ENCODE data around the gene GAB1.
A peak's percentile ranks its signal among the peaks of the same experiment; 100 is the strongest.

The GAB1 gene

DNA sequence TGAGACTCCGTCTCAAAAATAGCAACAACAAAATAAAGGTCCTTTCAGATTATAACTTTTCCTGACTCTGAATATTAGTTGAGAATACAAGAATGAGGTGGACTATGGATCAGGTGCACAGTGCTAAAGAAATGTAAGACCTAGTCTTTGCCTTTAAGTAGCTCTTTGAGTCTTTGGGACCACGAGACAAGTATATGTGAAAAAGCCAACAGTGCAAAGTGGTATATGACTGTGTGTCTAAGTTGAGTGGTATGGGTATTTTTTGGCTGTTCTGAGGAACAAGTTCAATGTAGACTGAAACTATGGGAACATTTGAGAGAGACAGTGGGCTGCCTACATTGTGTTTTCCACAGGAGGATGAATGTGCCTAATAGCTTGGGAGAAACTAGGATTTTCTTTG, 2.8 kb downstream of the GAB1 start:
- Mint-ChIP-seq H3K4me3 (no peak overlapping the region), H3K9me3 (peaks cover 4% of the 10 kb centered on the region), H3K27ac (no peak overlapping the region), H3K36me3 (ENCODE audit: low read depth) (peaks cover 10% of the 10 kb centered on the region), H3K4me1 (peaks cover 41% of the 10 kb centered on the region), H3K27me3 (ENCODE audit: low read depth, poor library complexity) (peaks cover 4% of the 10 kb centered on the region)
- TF ChIP-seq, protein P1, sequence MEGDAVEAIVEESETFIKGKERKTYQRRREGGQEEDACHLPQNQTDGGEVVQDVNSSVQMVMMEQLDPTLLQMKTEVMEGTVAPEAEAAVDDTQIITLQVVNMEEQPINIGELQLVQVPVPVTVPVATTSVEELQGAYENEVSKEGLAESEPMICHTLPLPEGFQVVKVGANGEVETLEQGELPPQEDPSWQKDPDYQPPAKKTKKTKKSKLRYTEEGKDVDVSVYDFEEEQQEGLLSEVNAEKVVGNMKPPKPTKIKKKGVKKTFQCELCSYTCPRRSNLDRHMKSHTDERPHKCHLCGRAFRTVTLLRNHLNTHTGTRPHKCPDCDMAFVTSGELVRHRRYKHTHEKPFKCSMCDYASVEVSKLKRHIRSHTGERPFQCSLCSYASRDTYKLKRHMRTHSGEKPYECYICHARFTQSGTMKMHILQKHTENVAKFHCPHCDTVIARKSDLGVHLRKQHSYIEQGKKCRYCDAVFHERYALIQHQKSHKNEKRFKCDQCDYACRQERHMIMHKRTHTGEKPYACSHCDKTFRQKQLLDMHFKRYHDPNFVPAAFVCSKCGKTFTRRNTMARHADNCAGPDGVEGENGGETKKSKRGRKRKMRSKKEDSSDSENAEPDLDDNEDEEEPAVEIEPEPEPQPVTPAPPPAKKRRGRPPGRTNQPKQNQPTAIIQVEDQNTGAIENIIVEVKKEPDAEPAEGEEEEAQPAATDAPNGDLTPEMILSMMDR (IDR thresholded peaks at IDR 0.05), result no peak
- no peak for DNase-seq

DNA sequence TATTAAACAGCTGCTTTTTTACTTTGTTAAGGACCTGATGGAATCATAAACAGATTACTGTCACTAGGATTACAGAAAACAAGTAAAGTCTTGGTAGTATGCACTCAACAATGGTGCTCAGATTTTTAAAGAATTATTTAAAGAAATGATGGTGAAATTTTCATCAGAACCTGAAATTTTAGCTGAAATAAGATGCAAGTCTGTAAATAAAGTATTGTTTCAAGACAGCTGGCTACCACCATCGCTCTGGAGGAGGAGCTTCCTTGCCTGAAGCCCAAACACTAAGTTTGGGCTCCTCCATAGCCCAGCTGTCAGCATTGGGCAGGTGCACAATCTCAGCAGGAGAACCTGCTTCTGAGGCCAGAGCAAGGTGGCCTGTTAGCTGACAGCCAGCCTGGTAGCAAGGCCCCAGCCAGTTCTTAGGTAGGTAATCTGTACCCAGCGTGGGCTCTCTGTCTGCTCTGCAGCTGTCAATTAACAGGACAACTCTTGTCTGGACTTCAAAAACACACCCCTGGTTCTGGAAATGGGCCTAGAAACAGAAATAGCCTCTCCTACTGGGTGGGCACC, 4.6 kb downstream of the GAB1 start:
- Mint-ChIP-seq H3K36me3 (ENCODE audit: low read depth) (peaks cover 10% of the 10 kb centered on the region), H3K27ac (no peak overlapping the region), H3K27me3 (ENCODE audit: low read depth, poor library complexity) (peaks cover 4% of the 10 kb centered on the region), H3K9me3 (no peaks in the 10 kb centered on the region), H3K4me3 (no peak overlapping the region), H3K4me1 (peaks cover 35% of the 10 kb centered on the region)
- TF ChIP-seq, protein P1 (IDR thresholded peaks at IDR 0.05), result no peak
- DNase-seq, result no peak

DNA sequence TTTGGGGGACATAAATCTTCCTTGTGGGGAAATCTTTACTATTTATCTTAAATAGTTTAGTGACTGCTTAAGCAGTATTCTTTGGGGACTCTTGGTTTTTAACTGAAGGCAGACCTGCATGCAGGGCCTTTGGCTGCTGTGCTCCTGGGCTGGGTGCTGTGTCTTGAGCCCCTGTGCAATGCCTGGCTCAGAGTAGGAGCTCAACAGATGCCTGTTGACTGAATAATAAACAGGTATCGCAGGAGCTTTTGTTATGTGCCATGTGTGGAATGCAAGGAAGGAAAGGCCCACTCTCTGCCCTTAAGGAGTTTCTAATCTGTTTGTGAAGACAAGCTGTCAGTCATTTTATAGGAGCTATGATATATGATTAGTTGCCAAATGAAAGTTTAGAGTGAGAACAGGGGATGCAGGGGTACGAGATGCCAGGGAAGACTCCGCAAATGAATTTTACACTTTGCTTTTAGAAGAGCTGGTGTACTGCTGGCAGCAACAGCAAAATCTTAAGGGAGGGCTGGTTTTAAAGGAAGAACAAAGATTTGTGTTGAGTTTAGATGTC, 6.7 kb downstream of the GAB1 start:
- no peak for DNase-seq
- peaks cover 3% of the 10 kb centered on the region for H3K27me3 Mint-ChIP-seq (ENCODE audit: low read depth, poor library complexity)
- TF ChIP-seq, protein P1 (IDR thresholded peaks at IDR 0.05), result no peak
- peak overlapping the region; percentile 39 for H3K27ac Mint-ChIP-seq
- H3K4me3 Mint-ChIP-seq, result no peak overlapping the region
- no peaks in the 10 kb centered on the region for H3K9me3 Mint-ChIP-seq
- peaks cover 25% of the 10 kb centered on the region for H3K4me1 Mint-ChIP-seq
- peaks cover 15% of the 10 kb centered on the region for H3K36me3 Mint-ChIP-seq (ENCODE audit: low read depth)

GRCh38 chr4:143344041-143344440, 7.4 kb downstream of the GAB1 start:
- no peaks in the 10 kb centered on the region for H3K27me3 Mint-ChIP-seq (ENCODE audit: low read depth, poor library complexity)
- H3K27ac Mint-ChIP-seq, result no peak overlapping the region
- TF ChIP-seq, protein P1 (IDR thresholded peaks at IDR 0.05), result no peak
- H3K4me1 Mint-ChIP-seq, result peaks cover 18% of the 10 kb centered on the region
- peaks cover 11% of the 10 kb centered on the region for H3K36me3 Mint-ChIP-seq (ENCODE audit: low read depth)
- H3K4me3 Mint-ChIP-seq, result no peak overlapping the region
- no peaks in the 10 kb centered on the region for H3K9me3 Mint-ChIP-seq
- no peak for DNase-seq

GRCh38 chr4:143344774-143345173, 8.1 kb downstream of the GAB1 start:
- no peak overlapping the region for H3K4me3 Mint-ChIP-seq
- TF ChIP-seq, protein P1 (IDR thresholded peaks at IDR 0.05), result no peak
- H3K27me3 Mint-ChIP-seq (ENCODE audit: low read depth, poor library complexity), result no peaks in the 10 kb centered on the region
- H3K9me3 Mint-ChIP-seq, result no peaks in the 10 kb centered on the region
- DNase-seq, result no peak
- peaks cover 11% of the 10 kb centered on the region for H3K36me3 Mint-ChIP-seq (ENCODE audit: low read depth)
- H3K27ac Mint-ChIP-seq, result no peak overlapping the region
- peaks cover 13% of the 10 kb centered on the region for H3K4me1 Mint-ChIP-seq

- Mint-ChIP-seq H3K36me3 (ENCODE audit: low read depth) (peaks cover 16% of the 10 kb centered on the region), H3K27ac (no peak overlapping the region), H3K27me3 (ENCODE audit: low read depth, poor library complexity) (no peaks in the 10 kb centered on the region), H3K4me1 (peaks cover 12% of the 10 kb centered on the region), H3K4me3 (no peak overlapping the region), H3K9me3 (no peaks in the 10 kb centered on the region)
- DNase-seq, result no peak
- TF ChIP-seq, protein P1 (IDR thresholded peaks at IDR 0.05), result no peak
Observed at GRCh38 chr4:143345356-143345755, 8.7 kb downstream of the GAB1 start.

Data from nephron progenitor cell (in vitro differentiated cells).